DMS153 (cell line): ENCODE measurements around the gene ENAH.
"Not testable (repeated sequence)": the region's sequence is repeated elsewhere in the genome, so short reads cannot be mapped to it uniquely, and the experiment has no call there.

Experiments used
- DNase-seq: peaks from one replicate; lab custom pipeline; 2025; lab: John Stamatoyannopoulos, UW

The ENAH gene

GRCh38 chr1:225525377-225525776, 127.5 kb downstream of the ENAH start:
- no peak for DNase-seq

- no peak for DNase-seq
Observed at GRCh38 chr1:225524570-225524969, 128.4 kb downstream of the ENAH start.

GRCh38 chr1:225523263-225523950, 129.5 kb downstream of the ENAH start:
- no peak for DNase-seq

GRCh38 chr1:225522588-225523262, 130.2 kb downstream of the ENAH start:
- no peak for DNase-seq

GRCh38 chr1:225520587-225521227, 132.2 kb downstream of the ENAH start:
- no peak for DNase-seq

- DNase-seq, result no peak
Observed at GRCh38 chr1:225519166-225519863, 133.6 kb downstream of the ENAH start.

- no peak for DNase-seq
Observed at GRCh38 chr1:225517697-225518096, 135.2 kb downstream of the ENAH start.

- no peak for DNase-seq
Observed at GRCh38 chr1:225517221-225517620, 135.7 kb downstream of the ENAH start.

GRCh38 chr1:225514671-225515081, 138.2 kb downstream of the ENAH start:
- no peak for DNase-seq

GRCh38 chr1:225513576-225513975, 139.3 kb downstream of the ENAH start:
- DNase-seq, result not testable (repeated sequence)

GRCh38 chr1:225511828-225512381, 141.0 kb downstream of the ENAH start:
- no peak for DNase-seq

GRCh38 chr1:225510740-225511139, 142.2 kb downstream of the ENAH start:
- not testable (repeated sequence) for DNase-seq

- DNase-seq, result peak; percentile 33
Observed at GRCh38 chr1:225509770-225510169, 143.2 kb downstream of the ENAH start.

- no peak for DNase-seq
Observed at GRCh38 chr1:225509376-225509707, 143.6 kb downstream of the ENAH start.

GRCh38 chr1:225508538-225509375, 144.2 kb downstream of the ENAH start:
- peak; percentile 96 for DNase-seq

GRCh38 chr1:225506727-225507126, 146.2 kb downstream of the ENAH start:
- no peak for DNase-seq

GRCh38 chr1:225504776-225505175, 148.1 kb downstream of the ENAH start:
- no peak for DNase-seq

GRCh38 chr1:225500624-225501192, 152.2 kb downstream of the ENAH start:
- DNase-seq, result no peak

- DNase-seq, result no peak
Observed at GRCh38 chr1:225498549-225499136, 154.3 kb downstream of the ENAH start.

- no peak for DNase-seq
Observed at GRCh38 chr1:225494789-225495359, 158.0 kb downstream of the ENAH start.
